Tibial artery (tissue), 4 donors: ENCODE data around the gene ASCC1.
"Not testable (repeated sequence)": the region's sequence is repeated elsewhere in the genome, so short reads cannot be mapped to it uniquely, and the experiment has no call there.

Experiments
- DNase-seq, 2 donors: peaks; one replicate each; pipeline ENCODE4 v3.0.0-alpha.2; 2019
- H3K27ac ChIP-seq, 2 donors: fragments of 200-600 bp; sonication (generic) in 1 of 2; 1 replicate in 1 of 2; 2 replicates in 1 of 2; pipeline ENCODE4 v1.5.1; 2018 to 2019; ENCODE audit warnings: mild to moderate bottlenecking in 1 of 2
- H3K27me3 ChIP-seq, 2 donors: fragments of 200-600 bp; sonication (generic) in 1 of 2; one replicate each; pipeline versions ENCODE4 v1.5.1 to v1.6.0; 2016 to 2019
- H3K36me3 ChIP-seq, 3 donors: fragments of 200-600 bp; sonication (generic) in 2 of 3; one replicate each; pipeline ENCODE4 v1.5.1; 2016 to 2019; ENCODE audit warnings: mild to moderate bottlenecking in 2 of 3
- H3K4me1 ChIP-seq, 4 donors: fragments of 200-600 bp; sonication (generic) in 2 of 4; 1 replicate in 3 of 4; 2 replicates in 1 of 4; pipeline ENCODE4 v1.5.1; 2016 to 2019
- H3K4me3 ChIP-seq, 2 donors: fragments of 200-600 bp; sonication (generic) in 1 of 2; 1 replicate in 1 of 2; 2 replicates in 1 of 2; pipeline ENCODE4 v1.5.1; 2018 to 2019; ENCODE audit warnings: mild to moderate bottlenecking in 2 of 2
- H3K9me3 ChIP-seq, 3 donors: fragments of 200-600 bp; sonication (generic) in 1 of 3; one replicate each; pipeline ENCODE4 v1.5.1; 2016 to 2019
- CTCF ChIP-seq, 2 experiments: fragments of 200-600 bp in 1 of 2; fragments of 450-650 bp in 1 of 2; IDR thresholded peaks; one replicate each; pipeline ENCODE4 v1.5.1; 2017 to 2019; ENCODE audit warnings: antibody characterized with exemption in 2 of 2, mild to moderate bottlenecking in 1 of 2, moderate library complexity in 1 of 2
- intact Hi-C: fragments of 100-400 bp; cut with DNase I; formaldehyde crosslinking; loops from one replicate; pipeline ENCODE4 v1.15.0; 2023; ENCODE audit warnings: low total_unique reads

The ASCC1 gene

GRCh38 chr10:72146071-72146470 is 70.0 kb downstream of the ASCC1 start:
- TF ChIP-seq CTCF (IDR thresholded peaks at IDR 0.05): no peak
- no peaks in the 10 kb centered on the region for H3K36me3 ChIP-seq
- H3K27ac ChIP-seq: no peak overlapping the region
- no peaks in the 10 kb centered on the region for H3K9me3 ChIP-seq
- intact Hi-C loops: no loop called here
- no peak for DNase-seq
- H3K4me1 ChIP-seq: peaks cover 0 to 4% (median 0%) of the 10 kb centered on the region in 4 donors
- H3K27me3 ChIP-seq: no peaks in the 10 kb centered on the region
- H3K4me3 ChIP-seq: no peak overlapping the region

GRCh38 chr10:72145657-72146056 is 70.4 kb downstream of the ASCC1 start:
- Histone ChIP-seq H3K9me3 (no peaks in the 10 kb centered on the region), H3K4me1 (peaks cover 0 to 4% (median 0%) of the 10 kb centered on the region in 4 donors), H3K4me3 (no peak overlapping the region), H3K36me3 (no peaks in the 10 kb centered on the region), H3K27me3 (no peaks in the 10 kb centered on the region), H3K27ac (no peak overlapping the region)
- no peak for TF ChIP-seq CTCF (IDR thresholded peaks at IDR 0.05)
- intact Hi-C loops: no loop called here
- DNase-seq: no peak

- no peak overlapping the region for H3K4me3 ChIP-seq
- H3K27ac ChIP-seq: no peak overlapping the region
- TF ChIP-seq CTCF (IDR thresholded peaks at IDR 0.05): no peak
- intact Hi-C loops: no loop called here
- no peak for DNase-seq
- H3K36me3 ChIP-seq: peaks cover 7 to 15% (median 10%) of the 10 kb centered on the region in 3 donors
- no peaks in the 10 kb centered on the region for H3K27me3 ChIP-seq
- H3K9me3 ChIP-seq: no peaks in the 10 kb centered on the region
- H3K4me1 ChIP-seq: no peaks in the 10 kb centered on the region
These were observed 75.2 kb downstream of the ASCC1 start for GRCh38 chr10:72140850-72141249.

- no peak for TF ChIP-seq CTCF (IDR thresholded peaks at IDR 0.05)
- Histone ChIP-seq H3K27me3 (no peaks in the 10 kb centered on the region), H3K27ac (no peak overlapping the region), H3K36me3 (peaks cover 7 to 17% (median 16%) of the 10 kb centered on the region in 3 donors), H3K4me3 (no peak overlapping the region), H3K4me1 (no peaks in the 10 kb centered on the region), H3K9me3 (no peaks in the 10 kb centered on the region)
- intact Hi-C loops: no loop called here
- no peak for DNase-seq
These were observed 75.9 kb downstream of the ASCC1 start for GRCh38 chr10:72140174-72140573.

GRCh38 chr10:72137583-72137982 is 78.5 kb downstream of the ASCC1 start:
- Histone ChIP-seq H3K27ac (no peak overlapping the region), H3K36me3 (peaks cover 7 to 26% (median 17%) of the 10 kb centered on the region in 3 donors), H3K27me3 (no peaks in the 10 kb centered on the region), H3K9me3 (no peaks in the 10 kb centered on the region), H3K4me3 (no peak overlapping the region), H3K4me1 (peaks cover 0 to 7% (median 0%) of the 10 kb centered on the region in 4 donors)
- TF ChIP-seq CTCF (IDR thresholded peaks at IDR 0.05): no peak
- intact Hi-C loops: no loop called here
- DNase-seq: no peak

- H3K9me3 ChIP-seq, intact Hi-C loops, H3K27me3 ChIP-seq, H3K27ac ChIP-seq, H3K4me1 ChIP-seq, H3K4me3 ChIP-seq, DNase-seq: not testable (repeated sequence)
- peaks cover 7 to 36% (median 17%) of the 10 kb centered on the region in 3 donors for H3K36me3 ChIP-seq
These were observed 79.9 kb downstream of the ASCC1 start for GRCh38 chr10:72136225-72136624.
